Type B pancreatic cell (in vitro differentiated cells): Measurements from ENCODE around the gene SLC25A44. TPM values are rescaled to one million over a fixed set of nuclear protein-coding genes. Genes with fewer than 3 reads are reported as not detected.

Experiments used
- DNase-seq: peaks from one replicate; pipeline ENCODE4 v3.0.0; 2021; ENCODE audit warnings: mixed read lengths; ENCODE audit not compliant: unreplicated experiment; ENCODE audit errors: extremely low spot score
- H3K27ac Mint-ChIP-seq: 2 replicates; pipeline ENCODE4 v1.8.0; 2021; ENCODE audit warnings: mild to moderate bottlenecking, mixed read lengths
- H3K27me3 Mint-ChIP-seq: 2 replicates; pipeline ENCODE4 v1.8.0; 2021; ENCODE audit warnings: mixed read lengths
- H3K36me3 Mint-ChIP-seq: 2 replicates; pipeline ENCODE4 v1.8.0; 2021; ENCODE audit warnings: mixed read lengths
- H3K4me1 Mint-ChIP-seq: one replicate; pipeline ENCODE4 v1.8.0; 2021; ENCODE audit warnings: mixed read lengths; ENCODE audit not compliant: unreplicated experiment
- H3K4me3 Mint-ChIP-seq: 2 replicates; pipeline ENCODE4 v1.8.0; 2021; ENCODE audit warnings: mild to moderate bottlenecking, mixed read lengths
- H3K9me3 Mint-ChIP-seq: 2 replicates; pipeline ENCODE4 v1.8.0; 2021; ENCODE audit warnings: mixed read lengths
- CTCF ChIP-seq: fragments of 200-600 bp; sonication (generic); conservative IDR thresholded peaks from 2 replicates; pipeline ENCODE4 v1.5.0; 2021; ENCODE audit warnings: antibody characterized with exemption, mild to moderate bottlenecking
- total RNA-seq: library from RNA; stranded (reverse); gene quantifications from 2 replicates; pipeline ENCODE4 v1.2.1, GENCODE V29; 2021; ENCODE audit warnings: low replicate concordance

SLC25A44 gene
- total RNA-seq, 1 donor from 2014 or later, result 18.6 TPM

DNA sequence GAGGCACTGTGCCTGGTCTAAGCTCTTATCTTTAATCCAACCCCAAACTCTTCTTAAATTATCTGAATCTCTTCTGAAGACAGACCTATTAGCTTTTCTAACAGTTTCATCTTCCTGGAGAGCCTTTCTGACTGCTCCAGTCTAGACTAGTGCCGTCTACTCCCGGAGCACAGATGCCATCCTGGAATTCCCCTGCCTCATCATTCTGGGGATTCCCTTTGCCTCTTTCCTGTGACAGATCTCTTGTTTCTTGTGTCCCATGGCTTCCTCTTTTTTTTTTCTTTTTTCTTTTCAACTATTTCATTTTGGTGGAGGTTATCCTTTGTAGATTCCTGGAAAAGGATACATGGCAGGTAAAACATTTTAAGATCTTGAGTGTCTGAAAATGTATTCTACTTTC lies 28.8 kb upstream of the SLC25A44 start:
- no peak for DNase-seq
- H3K36me3 Mint-ChIP-seq, result no peaks in the 10 kb centered on the region
- no peaks in the 10 kb centered on the region for H3K9me3 Mint-ChIP-seq
- H3K27ac Mint-ChIP-seq, result no peak overlapping the region
- H3K4me3 Mint-ChIP-seq, result no peak overlapping the region
- no peak for TF ChIP-seq CTCF
- no peaks in the 10 kb centered on the region for H3K27me3 Mint-ChIP-seq
- peaks cover 7% of the 10 kb centered on the region for H3K4me1 Mint-ChIP-seq

DNA sequence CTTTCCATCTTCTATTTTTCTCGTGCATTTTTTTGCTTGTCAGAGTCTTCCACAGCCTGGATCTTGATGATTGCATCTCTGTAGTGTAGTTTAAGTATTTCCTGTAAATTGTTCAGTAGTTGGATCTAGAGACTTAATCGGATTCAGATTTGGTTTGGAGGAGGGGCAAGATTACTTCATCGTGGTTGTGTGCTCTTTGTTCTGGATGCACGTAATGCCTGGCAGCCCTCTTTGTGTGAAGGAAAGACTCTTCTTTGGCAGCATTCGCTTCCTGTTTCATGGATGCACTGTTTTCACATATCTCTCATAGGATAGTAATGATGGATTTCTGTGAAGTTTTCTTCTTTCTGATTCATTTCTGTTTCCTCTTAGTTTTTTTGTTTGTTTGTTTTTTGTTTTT lies 26.4 kb upstream of the SLC25A44 start:
- no peak for DNase-seq
- no peak overlapping the region for H3K27ac Mint-ChIP-seq
- TF ChIP-seq CTCF, result no peak

GRCh38 chr1:156172696-156173470 lies 21.0 kb upstream of the SLC25A44 start:
- Mint-ChIP-seq H3K4me1 (peaks cover 16% of the 10 kb centered on the region), H3K27me3 (no peaks in the 10 kb centered on the region), H3K4me3 (no peak overlapping the region), H3K27ac (no peak overlapping the region), H3K9me3 (no peaks in the 10 kb centered on the region), H3K36me3 (peaks cover 3% of the 10 kb centered on the region)
- DNase-seq, result no peak
- TF ChIP-seq CTCF, result no peak

More for the DNA sequence above, 26.4 kb upstream of the SLC25A44 start:
- Mint-ChIP-seq H3K27me3 (no peaks in the 10 kb centered on the region), H3K9me3 (no peaks in the 10 kb centered on the region), H3K36me3 (no peaks in the 10 kb centered on the region), H3K4me1 (no peaks in the 10 kb centered on the region), H3K4me3 (no peak overlapping the region)

DNA sequence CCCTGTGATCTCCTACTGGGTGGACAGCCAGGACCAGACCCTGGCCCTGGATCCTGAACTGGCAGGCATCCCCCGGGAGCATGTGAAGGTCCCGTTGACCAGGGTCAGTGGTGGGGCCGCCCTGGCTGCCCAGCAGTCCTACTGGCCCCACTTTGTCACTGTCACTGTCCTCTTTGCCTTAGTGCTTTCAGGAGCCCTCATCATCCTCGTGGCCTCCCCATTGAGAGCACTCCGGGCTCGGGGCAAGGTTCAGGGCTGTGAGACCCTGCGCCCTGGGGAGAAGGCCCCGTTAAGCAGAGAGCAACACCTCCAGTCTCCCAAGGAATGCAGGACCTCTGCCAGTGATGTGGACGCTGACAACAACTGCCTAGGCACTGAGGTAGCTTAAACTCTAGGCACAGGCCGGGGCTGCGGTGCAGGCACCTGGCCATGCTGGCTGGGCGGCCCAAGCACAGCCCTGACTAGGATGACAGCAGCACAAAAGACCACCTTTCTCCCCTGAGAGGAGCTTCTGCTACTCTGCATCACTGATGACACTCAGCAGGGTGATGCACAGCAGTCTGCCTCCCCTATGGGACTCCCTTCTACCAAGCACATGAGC lies 17.2 kb upstream of the SLC25A44 start:
- Mint-ChIP-seq H3K4me3 (no peak overlapping the region), H3K27me3 (no peaks in the 10 kb centered on the region), H3K4me1 (peaks cover 24% of the 10 kb centered on the region), H3K36me3 (peaks cover 3% of the 10 kb centered on the region), H3K27ac (no peak overlapping the region), H3K9me3 (no peaks in the 10 kb centered on the region)
- TF ChIP-seq CTCF, result no peak
- no peak for DNase-seq

- TF ChIP-seq CTCF, result no peak
- H3K27ac Mint-ChIP-seq, result peak overlapping the region; percentile 13
- no peaks in the 10 kb centered on the region for H3K27me3 Mint-ChIP-seq
- H3K4me3 Mint-ChIP-seq, result peak overlapping the region; percentile 47
- DNase-seq, result no peak
- peaks cover 29% of the 10 kb centered on the region for H3K4me1 Mint-ChIP-seq
- H3K9me3 Mint-ChIP-seq, result no peaks in the 10 kb centered on the region
- H3K36me3 Mint-ChIP-seq, result peaks cover 3% of the 10 kb centered on the region
These were observed 15.8 kb upstream of the SLC25A44 start for GRCh38 chr1:156177919-156178654.
